SK-N-MC (cell line): ENCODE measurements around the gene PDE7B.

Experiments
- FOXP2 ChIP-seq: optimal IDR thresholded peaks from 2 replicates; pipeline ENCODE3; 2011; ENCODE audit warnings: mild to moderate bottlenecking, moderate library complexity; ENCODE audit not compliant: insufficient read depth; ENCODE audit errors: extremely low read length, control extremely low read depth
- POLR2AphosphoS5 ChIP-seq: IDR thresholded peaks from 2 replicates; pipeline ENCODE4 v1.6.1; 2012; ENCODE audit warnings: mild to moderate bottlenecking, low read depth, low read length, borderline replicate concordance

GRCh38 chr6:135983718-135984343 lies 132.3 kb downstream of the PDE7B start:
- no peak for TF ChIP-seq POLR2AphosphoS5
- TF ChIP-seq FOXP2 = no peak
